ENCODE measurements around the gene INSL3.
A peak's percentile ranks its signal among the peaks of the same experiment; 100 is the strongest.
"Not testable (repeated sequence)": the region's sequence is repeated elsewhere in the genome, so short reads cannot be mapped to it uniquely, and the experiment has no call there.

INSL3 gene

DNA sequence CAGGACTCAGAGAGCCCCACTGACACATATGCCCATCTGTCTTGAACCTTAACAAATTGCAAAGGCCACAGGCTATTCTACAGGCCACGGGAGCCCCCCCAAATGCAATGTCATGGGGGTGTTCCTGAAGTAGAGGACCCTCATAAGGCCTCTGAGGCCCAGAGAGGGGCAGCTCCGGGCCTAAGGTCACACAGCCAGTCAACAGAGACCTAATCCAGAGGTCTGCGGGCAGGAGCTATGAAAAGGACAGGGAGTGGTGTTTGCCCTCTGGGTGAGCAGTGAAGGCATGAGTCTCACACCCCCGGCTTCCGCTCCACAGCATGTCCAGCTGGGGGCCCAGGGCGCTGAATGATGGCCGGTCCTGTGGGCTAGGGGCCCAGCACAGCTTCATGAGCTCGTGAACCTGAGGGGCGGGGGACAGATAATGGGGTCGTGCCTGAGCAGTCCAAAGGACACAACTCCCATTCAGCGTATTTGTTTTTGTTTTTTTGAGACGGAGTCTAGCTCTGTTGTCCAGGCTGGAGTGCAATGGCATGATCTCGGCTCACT is 5.3 kb upstream of the INSL3 start:
- H3K4me3 ChIP-seq (ENCODE audit: low read depth, low read length): no peak overlapping the region

DNA sequence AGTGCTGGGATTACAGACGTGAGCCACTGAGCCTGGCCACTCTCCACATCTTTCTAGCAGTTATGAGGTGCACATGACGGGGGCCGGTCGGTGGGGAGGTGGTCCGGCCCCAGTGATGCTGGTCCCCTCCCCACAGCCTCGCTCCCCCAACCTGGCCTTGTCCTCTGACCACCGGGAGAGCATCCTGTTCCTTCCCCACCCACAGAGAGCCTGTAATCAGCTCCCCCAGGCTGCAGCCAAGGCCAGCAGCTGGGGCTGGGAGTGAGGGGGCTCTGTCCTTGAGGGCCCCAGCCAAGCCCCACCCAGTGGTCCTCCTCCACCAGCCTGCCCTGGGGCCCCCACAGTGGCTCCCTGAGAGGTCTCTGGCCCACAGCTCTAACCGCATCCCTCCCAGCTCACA is 3.0 kb upstream of the INSL3 start:
- H3K4me3 ChIP-seq (ENCODE audit: low read depth, low read length): no peak overlapping the region

DNA sequence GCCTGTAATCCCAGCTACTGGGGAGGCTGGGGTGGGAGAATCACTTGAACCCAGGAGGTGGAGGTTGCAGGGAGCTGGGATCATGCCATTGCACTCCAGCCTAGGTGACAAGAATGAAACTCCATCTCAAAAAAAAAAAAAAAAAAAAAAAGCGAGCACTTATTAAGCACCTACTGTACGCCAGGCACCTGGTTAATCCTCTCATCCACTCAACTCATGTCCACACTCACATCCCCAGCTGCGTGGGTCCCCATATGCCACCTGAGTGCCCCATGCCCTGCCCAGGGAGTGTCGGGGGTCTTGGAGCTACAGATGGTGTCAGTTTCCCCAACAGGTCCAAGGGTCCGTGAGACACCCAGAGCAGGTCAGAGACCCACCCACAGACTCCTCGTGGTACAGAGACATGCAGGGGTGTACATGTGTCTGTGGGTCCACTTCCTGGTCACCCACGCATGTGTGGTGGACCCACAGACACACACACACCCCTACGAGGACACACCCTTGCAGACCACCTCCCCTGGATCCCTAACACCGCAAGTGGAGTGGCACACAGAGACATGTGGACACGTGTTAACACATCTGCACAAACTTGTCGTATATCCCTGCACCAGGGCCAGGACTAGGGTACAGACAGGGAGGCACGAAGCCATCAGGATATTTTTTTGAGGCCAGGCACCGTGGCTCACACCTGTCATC is 3.5 kb downstream of the INSL3 start:
- H3K4me3 ChIP-seq (ENCODE audit: low read depth, low read length): no peak overlapping the region

GRCh38 chr19:17812099-17812498 is 9.2 kb downstream of the INSL3 start:
- H3K4me3 ChIP-seq (ENCODE audit: low read depth, low read length): no peak overlapping the region

- H3K4me3 ChIP-seq (ENCODE audit: low read depth, low read length): no peak overlapping the region
Measured at GRCh38 chr19:17811681-17812080, 9.6 kb downstream of the INSL3 start.

GRCh38 chr19:17811103-17811502 is 10.2 kb downstream of the INSL3 start:
- no peak overlapping the region for H3K4me3 ChIP-seq (ENCODE audit: low read depth, low read length)

DNA sequence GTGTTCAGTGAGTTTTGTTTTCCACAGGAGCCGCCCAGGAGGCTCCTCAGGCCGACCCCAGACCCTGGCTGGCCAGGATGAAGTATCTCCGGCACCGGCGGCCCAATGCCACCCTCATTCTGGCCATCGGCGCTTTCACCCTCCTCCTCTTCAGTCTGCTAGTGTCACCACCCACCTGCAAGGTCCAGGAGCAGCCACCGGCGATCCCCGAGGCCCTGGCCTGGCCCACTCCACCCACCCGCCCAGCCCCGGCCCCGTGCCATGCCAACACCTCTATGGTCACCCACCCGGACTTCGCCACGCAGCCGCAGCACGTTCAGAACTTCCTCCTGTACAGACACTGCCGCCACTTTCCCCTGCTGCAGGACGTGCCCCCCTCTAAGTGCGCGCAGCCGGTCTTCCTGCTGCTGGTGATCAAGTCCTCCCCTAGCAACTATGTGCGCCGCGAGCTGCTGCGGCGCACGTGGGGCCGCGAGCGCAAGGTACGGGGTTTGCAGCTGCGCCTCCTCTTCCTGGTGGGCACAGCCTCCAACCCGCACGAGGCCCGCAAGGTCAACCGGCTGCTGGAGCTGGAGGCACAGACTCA is 13.5 kb downstream of the INSL3 start:
- H3K4me3 ChIP-seq (ENCODE audit: low read depth, low read length): no peak overlapping the region

GRCh38 chr19:17806945-17807344 is 14.4 kb downstream of the INSL3 start:
- H3K4me3 ChIP-seq (ENCODE audit: low read depth, low read length): no peak overlapping the region

- no peak overlapping the region for H3K4me3 ChIP-seq (ENCODE audit: low read depth, low read length)
Measured at GRCh38 chr19:17805427-17805826, 15.9 kb downstream of the INSL3 start.

GRCh38 chr19:17803264-17803896 is 17.9 kb downstream of the INSL3 start:
- H3K4me3 ChIP-seq (ENCODE audit: low read depth, low read length): no peak overlapping the region

GRCh38 chr19:17802137-17802858 is 19.0 kb downstream of the INSL3 start:
- no peak overlapping the region for H3K4me3 ChIP-seq (ENCODE audit: low read depth, low read length)

DNA sequence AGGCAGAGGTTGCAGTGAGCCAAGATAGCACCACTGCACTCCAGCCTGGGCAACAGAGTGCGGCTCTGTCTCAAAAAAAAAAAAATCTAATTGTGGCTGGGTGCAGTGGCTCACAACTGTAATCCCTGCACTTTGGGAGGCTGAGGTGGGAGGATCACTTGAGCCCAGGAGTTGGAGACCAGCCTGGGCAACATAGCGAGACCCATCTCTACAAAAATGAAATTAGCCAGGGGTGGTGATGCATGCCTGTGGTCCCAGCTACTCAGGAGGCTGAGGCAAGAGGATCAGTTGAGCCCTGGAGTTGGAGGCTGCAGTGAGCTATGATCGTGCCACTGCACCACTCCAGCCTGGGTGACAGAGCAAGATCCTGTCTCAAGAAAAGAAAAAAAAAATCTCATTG is 22.7 kb downstream of the INSL3 start:
- H3K4me3 ChIP-seq (ENCODE audit: low read depth, low read length): not testable (repeated sequence)

DNA sequence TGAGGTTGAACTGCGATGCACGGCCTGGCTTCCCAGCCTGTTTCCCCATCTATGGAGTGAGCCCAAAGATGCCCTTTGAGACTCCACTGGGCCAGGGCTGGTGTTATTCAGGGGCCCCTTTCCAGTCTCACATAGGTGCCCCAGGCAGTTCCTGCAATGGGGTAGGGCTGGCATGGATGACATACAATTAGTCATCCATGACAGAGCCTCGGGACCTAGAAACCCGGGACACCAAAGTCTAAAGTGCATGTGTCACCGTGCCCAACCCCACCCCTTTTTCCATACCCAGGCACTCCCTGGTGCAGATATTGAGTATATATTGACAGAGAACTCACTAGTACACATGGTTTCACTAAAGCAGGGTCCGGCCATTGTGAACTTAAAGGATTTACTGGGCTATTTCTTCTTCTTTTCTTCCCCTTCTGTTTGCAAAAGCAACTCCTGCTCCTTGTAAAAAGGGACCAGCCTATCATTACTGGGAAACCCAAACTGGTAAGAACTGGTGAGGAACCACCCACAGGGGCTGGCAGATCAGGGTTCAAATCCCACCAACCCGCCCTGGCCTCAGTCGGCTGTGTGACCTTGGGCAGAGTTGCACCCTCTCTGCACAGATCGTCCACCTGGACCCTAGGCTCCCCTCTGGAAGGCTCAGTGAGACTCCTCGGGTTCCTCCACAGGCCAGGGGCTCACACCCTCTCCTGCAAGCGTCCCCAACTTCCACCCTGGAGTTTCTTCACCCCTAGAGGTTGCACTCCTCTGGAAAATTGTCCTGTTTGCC is 23.7 kb downstream of the INSL3 start:
- H3K4me3 ChIP-seq (ENCODE audit: low read depth, low read length): no peak overlapping the region

- no peak overlapping the region for H3K4me3 ChIP-seq (ENCODE audit: low read depth, low read length)
Measured at GRCh38 chr19:17796838-17797423, 24.4 kb downstream of the INSL3 start.

DNA sequence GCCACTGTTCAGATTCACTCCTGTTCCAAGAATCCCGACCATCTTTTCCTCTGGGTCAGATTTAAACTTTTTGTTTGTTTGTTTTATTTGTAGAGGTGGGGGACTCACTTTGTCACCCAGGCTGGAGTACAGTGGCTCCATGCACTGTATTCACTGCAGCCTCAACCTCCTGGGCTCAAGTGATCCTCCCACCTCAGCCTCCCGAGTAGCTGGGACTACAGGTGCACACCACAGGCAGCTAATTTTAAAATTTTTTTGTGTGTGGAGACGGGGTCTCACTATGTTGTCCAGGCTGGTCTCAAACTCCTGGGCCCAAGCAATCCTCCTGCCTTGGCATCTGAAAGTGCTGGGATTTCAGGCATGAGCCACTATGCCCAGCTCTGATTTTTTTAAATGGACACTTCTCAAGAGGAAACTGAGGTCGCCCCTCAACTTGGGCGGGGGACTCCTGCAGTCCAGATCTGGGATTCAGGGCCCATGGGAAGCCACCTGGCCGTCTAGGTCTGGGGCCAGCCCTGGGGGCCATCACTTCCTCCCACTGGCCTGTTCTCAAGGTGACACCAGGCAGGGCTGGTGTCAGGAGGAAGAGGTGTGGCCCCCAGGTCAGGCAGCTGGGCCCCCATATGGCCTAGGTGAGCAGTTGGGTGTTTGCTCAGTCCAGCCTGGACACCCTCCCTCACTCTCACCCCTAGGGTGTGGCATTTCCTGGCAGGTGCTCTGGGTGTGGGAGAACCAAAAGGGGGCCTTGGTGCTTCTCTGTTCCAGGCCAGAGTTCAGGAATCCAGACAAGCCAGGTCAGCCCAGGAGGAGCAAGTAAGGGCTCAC is 25.1 kb downstream of the INSL3 start:
- H3K4me3 ChIP-seq (ENCODE audit: low read depth, low read length): no peak overlapping the region

DNA sequence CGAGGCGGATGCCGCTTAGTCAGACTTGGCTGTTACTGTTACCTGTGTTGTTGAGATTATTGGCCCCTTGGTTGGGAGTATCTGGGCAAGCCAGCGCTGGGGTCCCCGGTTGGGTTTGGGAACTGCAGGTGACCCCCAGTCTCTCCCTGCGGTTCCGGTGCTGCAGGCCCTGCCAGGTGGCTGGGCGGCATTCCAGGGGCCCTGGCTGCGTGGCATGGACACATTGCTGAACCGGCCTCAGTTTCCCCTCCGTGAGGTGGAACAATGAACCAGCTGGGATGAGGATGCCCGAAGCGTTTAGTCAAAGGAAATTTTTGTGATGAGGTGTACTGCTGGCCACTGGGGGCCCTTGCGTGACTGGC is 25.8 kb downstream of the INSL3 start:
- peak overlapping the region; percentile 51 for H3K4me3 ChIP-seq (ENCODE audit: low read depth, low read length)

GRCh38 chr19:17794731-17795494 is 26.4 kb downstream of the INSL3 start, which contains the start of gene B3GNT3:
B3GNT3 (plus strand) TSS chr19:17795138; CDS start chr19:17807808, 12,670 bp downstream.
- H3K4me3 ChIP-seq (ENCODE audit: low read depth, low read length): peak within 1 kb of the TSS; percentile 51

DNA sequence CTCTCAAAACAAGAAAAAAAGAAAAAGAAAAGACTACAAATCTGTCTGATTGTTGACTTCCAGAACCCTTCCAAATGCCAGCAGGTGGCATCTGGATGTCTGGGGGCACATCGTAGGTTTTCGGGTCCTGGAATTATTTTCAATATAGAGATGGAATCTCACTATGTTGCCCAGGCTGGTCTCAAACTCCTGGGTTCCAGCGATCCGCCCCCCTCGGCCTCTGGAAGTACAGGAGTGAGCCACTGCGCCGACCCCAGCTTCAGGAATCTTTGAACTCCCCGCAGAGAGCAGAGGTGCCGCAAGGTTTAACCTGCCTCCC is 26.9 kb downstream of the INSL3 start:
- no peak overlapping the region for H3K4me3 ChIP-seq (ENCODE audit: low read depth, low read length)
